CD4-positive, alpha-beta T cell treated with Interleukin-15 for 4 hours (primary cell): ENCODE results near the gene PPP2R5D.
"Not testable (repeated sequence)": the region's sequence is repeated elsewhere in the genome, so short reads cannot be mapped to it uniquely, and the experiment has no call there.

ENCODE experiments used
- DNase-seq: peaks from one replicate; pipeline ENCODE4 v3.0.0-alpha.2; 2020; ENCODE audit warnings: low spot score

Gene PPP2R5D

GRCh38 chr6:42984001-42984923 is at the start of gene PPP2R5D:
Gene PPP2R5D, plus strand, starts transcription at chr6:42984570. Its CDS starts 108 bp downstream, at chr6:42984678.
- DNase-seq = peak; percentile 98

GRCh38 chr6:42935322-42935721 is 49.0 kb upstream of the PPP2R5D start:
- no peak for DNase-seq

- no peak for DNase-seq
Observed at GRCh38 chr6:42936398-42936797, 48.0 kb upstream of the PPP2R5D start.

- no peak for DNase-seq
Observed at GRCh38 chr6:42937548-42938427, 46.6 kb upstream of the PPP2R5D start.

GRCh38 chr6:42938428-42938796 is 46.0 kb upstream of the PPP2R5D start:
- DNase-seq = no peak

GRCh38 chr6:42938987-42939809 is 45.2 kb upstream of the PPP2R5D start:
- DNase-seq = no peak

GRCh38 chr6:42939810-42940167 is 44.6 kb upstream of the PPP2R5D start:
- no peak for DNase-seq

GRCh38 chr6:42940493-42941045 is 43.8 kb upstream of the PPP2R5D start:
- DNase-seq = no peak

GRCh38 chr6:42941356-42941755 is 43.0 kb upstream of the PPP2R5D start:
- not testable (repeated sequence) for DNase-seq

GRCh38 chr6:42942444-42942843 is 41.9 kb upstream of the PPP2R5D start:
- no peak for DNase-seq

- no peak for DNase-seq
Observed at GRCh38 chr6:42947950-42948349, 36.4 kb upstream of the PPP2R5D start.

- no peak for DNase-seq
Observed at GRCh38 chr6:42952389-42952788, 32.0 kb upstream of the PPP2R5D start.

GRCh38 chr6:42954405-42954804 is 30.0 kb upstream of the PPP2R5D start:
- DNase-seq = not testable (repeated sequence)

- DNase-seq = no peak
Observed at GRCh38 chr6:42958125-42958524, 26.2 kb upstream of the PPP2R5D start.

- no peak for DNase-seq
Observed at GRCh38 chr6:42959917-42960242, 24.5 kb upstream of the PPP2R5D start.

- peak; percentile 17 for DNase-seq
Observed at GRCh38 chr6:42960243-42961019, 23.9 kb upstream of the PPP2R5D start, which contains the start of gene GNMT. Gene GNMT, plus strand, starts transcription at chr6:42960754. Its CDS starts 14 bp downstream, at chr6:42960768.

GRCh38 chr6:42961020-42961470 is 23.3 kb upstream of the PPP2R5D start:
- DNase-seq = no peak

- DNase-seq = no peak
Observed at GRCh38 chr6:42962096-42962495, 22.3 kb upstream of the PPP2R5D start.

- DNase-seq = no peak
Observed at GRCh38 chr6:42962502-42963178, 21.7 kb upstream of the PPP2R5D start.

GRCh38 chr6:42963179-42963854 is 21.1 kb upstream of the PPP2R5D start:
- no peak for DNase-seq
